Retinal pigment epithelial cell (primary cell): ENCODE data around the gene OPN1SW.

Experiments
- DNase-seq: peaks from one replicate; pipeline ENCODE4 v3.0.0-alpha.2; 2010; ENCODE audit warnings: low read depth
- H3K4me3 ChIP-seq: 2 replicates; pipeline ENCODE4 v1.5.1; 2011; ENCODE audit warnings: mild to moderate bottlenecking, low read length, control low read depth, moderate library complexity
- CTCF ChIP-seq: conservative IDR thresholded peaks from 2 replicates; pipeline ENCODE4 v1.5.1; 2011; ENCODE audit warnings: low read depth, low read length, control low read depth, inconsistent platforms

The OPN1SW gene, protein sequence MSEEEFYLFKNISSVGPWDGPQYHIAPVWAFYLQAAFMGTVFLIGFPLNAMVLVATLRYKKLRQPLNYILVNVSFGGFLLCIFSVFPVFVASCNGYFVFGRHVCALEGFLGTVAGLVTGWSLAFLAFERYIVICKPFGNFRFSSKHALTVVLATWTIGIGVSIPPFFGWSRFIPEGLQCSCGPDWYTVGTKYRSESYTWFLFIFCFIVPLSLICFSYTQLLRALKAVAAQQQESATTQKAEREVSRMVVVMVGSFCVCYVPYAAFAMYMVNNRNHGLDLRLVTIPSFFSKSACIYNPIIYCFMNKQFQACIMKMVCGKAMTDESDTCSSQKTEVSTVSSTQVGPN

DNA sequence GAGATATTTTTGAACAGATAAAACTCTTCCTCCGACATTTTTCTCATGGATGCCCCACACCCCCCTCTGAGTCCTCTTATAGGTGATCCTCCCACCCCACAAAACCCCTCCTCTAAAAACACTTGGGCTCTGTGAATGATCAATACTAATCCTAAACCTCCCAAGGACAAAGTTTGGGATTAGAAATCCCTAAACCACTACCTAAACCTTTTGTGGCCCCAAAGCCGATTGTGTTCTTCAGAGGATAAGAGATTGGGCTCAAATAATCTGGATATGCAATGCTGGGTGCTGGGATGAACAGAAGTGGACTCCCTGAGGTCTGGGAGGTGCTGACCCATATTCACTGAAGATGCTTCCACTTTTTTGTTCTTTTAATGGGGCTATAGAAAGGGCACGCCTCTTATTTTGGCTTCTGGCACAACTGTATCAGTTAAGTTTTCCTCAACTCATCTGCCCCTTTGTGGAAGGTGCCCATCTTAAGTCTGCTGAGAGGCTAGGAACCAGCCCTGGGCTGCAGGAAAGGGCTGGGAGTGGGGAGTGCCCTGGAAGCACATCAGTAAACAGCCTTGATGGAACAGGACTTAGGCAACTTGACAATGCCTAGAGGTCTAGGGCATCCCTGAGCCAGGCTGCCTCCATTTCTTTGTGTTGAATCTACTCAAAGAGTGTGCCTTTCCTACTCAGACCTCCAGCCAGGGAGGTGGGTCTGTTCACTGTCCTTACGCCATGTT lies at the start of gene OPN1SW:
OPN1SW (minus strand) TSS at position 51 of the 731 bp plus-strand sequence; CDS start at position 38, 13 bp downstream.
- no peak within 1 kb of the TSS for H3K4me3 ChIP-seq
- no peak for TF ChIP-seq CTCF
- no peak for DNase-seq

DNA sequence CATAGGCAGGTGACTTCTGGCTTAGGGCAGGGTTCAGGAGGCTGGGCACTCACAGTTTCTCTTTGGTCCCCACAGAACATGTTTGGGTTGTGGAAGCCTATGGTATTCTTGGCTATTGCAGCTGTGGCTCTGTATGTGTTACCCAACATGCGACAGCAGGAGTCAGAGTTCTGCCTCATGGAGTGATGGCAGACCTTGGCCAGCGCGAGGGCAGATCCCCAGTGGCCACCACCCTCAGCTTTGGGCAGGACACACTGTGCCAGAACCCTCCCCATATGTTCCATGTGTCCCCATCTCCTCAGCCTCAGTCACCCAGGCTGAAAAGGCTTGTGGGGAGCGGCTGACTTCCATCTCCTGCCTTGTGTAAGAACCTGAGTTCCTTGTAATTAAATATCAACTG lies 46.1 kb upstream of the OPN1SW start:
- no peak for DNase-seq
- no peak overlapping the region for H3K4me3 ChIP-seq
- TF ChIP-seq CTCF = no peak

- DNase-seq = no peak
- H3K4me3 ChIP-seq = no peak overlapping the region
- TF ChIP-seq CTCF = no peak
Observed at GRCh38 chr7:128818694-128819093, 43.1 kb upstream of the OPN1SW start.

DNA sequence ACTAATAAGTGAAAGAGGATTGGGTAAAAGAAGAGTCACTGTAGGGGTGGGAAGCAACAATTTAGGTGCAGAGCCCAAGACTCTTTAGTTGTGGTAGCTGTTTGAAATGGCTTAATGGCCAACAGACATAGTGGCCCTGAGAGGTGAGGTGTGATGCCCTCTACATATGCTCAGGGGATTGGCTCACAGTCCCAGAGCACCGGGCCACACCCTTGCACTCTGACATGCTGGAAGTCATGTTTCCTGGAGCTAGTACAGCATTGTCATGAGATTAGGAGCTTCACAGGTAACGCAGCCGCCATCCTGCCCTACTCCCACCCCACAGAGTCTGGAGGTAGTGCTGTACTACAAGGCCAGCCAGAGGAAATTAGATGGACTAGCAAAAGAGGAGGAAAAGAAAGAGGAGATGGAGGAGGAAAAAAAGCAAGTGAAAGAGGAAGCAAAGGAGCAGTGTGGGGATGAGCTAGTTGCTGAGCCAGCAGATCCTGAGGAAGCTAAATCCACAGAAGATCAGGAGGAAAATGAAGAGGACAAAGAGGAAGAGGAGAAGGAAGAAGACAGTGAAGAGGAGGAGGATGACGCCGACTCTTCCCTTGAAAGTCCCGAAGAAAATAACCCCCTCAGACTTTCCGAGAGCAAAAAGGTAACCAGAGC lies 39.8 kb upstream of the OPN1SW start:
- TF ChIP-seq CTCF = no peak
- H3K4me3 ChIP-seq = no peak overlapping the region
- no peak for DNase-seq

DNA sequence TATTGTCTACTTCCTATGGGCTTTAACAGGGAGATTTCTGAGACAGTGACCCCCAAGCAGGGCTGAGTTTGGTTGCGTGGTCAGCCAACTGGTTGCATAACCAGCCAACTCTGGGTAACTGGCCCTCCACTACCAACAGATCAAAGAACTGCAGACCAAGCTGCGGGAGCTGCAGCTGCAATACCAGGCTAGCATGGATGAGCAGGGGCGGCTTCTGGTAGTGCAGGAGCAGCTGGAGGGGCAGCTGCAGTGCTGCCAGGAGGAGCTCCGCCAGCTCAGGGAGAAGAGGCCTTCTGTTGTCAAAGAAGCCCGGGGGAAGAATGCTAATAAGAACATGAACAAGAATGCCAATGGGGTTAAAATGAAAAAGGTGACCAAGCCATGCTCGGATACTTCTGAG lies 38.9 kb upstream of the OPN1SW start:
- no peak overlapping the region for H3K4me3 ChIP-seq
- no peak for TF ChIP-seq CTCF
- DNase-seq = no peak

DNA sequence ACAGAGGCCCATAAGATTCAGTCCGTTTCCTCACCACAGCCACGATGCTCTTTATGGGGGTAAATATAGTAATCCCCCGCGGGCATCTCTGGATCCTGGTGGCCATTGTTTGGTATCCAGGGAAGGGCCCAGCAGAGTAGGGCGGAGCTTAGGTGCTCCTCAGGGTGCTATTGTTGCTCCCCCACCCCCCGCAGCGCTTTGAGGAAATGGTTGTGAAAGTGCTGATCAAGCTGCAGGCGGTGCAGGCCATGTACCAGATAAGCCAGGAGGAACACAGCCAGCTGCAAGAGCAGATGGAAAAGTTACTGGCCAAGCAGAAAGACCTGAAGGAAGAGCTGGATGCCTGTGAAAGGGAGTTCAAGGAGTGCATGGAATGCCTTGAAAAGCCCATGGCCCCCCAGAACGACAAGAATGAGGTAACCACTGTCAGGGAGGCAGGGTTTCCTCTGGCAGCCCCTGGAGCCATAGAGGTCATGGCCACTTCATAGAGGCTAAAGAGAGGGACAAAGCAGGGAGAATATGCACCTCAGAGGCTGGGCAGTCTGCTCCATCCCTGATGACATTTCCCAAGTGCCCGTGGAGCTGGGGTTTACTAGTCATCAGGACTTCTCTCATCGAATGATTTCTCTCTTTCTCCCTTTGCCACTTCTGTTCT lies 37.0 kb upstream of the OPN1SW start:
- DNase-seq = no peak
- H3K4me3 ChIP-seq = no peak overlapping the region
- TF ChIP-seq CTCF = no peak
